Mammary epithelial cell (primary cell): Measurements from ENCODE around the gene MRGPRX2.

ENCODE experiments used
- EZH2 ChIP-seq: IDR thresholded peaks from 2 replicates; pipeline ENCODE4 v1.6.1; 2012; ENCODE audit warnings: low read length, inconsistent platforms, borderline replicate concordance
- TF ChIP-seq, protein P1 (sequence below), 2 donors: IDR thresholded peaks in 1 of 2; conservative IDR thresholded peaks in 1 of 2; 2 replicates each; pipeline ENCODE4 v1.5.1; 2011 to 2012; ENCODE audit warnings: inconsistent platforms in 2 of 2, low read length in 2 of 2, mild to moderate bottlenecking in 2 of 2, control low read depth in 1 of 2, low read depth in 1 of 2; ENCODE audit not compliant: insufficient read depth in 1 of 2; ENCODE audit errors: extremely low read depth in 1 of 2

GRCh38 chr11:19013181-19013857 is 47.2 kb downstream of the MRGPRX2 start:
- TF ChIP-seq, protein P1, sequence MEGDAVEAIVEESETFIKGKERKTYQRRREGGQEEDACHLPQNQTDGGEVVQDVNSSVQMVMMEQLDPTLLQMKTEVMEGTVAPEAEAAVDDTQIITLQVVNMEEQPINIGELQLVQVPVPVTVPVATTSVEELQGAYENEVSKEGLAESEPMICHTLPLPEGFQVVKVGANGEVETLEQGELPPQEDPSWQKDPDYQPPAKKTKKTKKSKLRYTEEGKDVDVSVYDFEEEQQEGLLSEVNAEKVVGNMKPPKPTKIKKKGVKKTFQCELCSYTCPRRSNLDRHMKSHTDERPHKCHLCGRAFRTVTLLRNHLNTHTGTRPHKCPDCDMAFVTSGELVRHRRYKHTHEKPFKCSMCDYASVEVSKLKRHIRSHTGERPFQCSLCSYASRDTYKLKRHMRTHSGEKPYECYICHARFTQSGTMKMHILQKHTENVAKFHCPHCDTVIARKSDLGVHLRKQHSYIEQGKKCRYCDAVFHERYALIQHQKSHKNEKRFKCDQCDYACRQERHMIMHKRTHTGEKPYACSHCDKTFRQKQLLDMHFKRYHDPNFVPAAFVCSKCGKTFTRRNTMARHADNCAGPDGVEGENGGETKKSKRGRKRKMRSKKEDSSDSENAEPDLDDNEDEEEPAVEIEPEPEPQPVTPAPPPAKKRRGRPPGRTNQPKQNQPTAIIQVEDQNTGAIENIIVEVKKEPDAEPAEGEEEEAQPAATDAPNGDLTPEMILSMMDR (conservative IDR thresholded peaks at IDR 0.05 in 1 of 2, IDR thresholded peaks at IDR 0.05 in 1 of 2; ENCODE audit: extremely low read depth in 1 of 2, insufficient read depth in 1 of 2, low read depth in 1 of 2, low read length in 2 of 2), result peak in 1 of 2 donors; percentile 25
- no peak for TF ChIP-seq EZH2
